Naive thymus-derived CD8-positive, alpha-beta T cell (primary cell): ENCODE measurements around the gene NUFIP1. TPM values are rescaled to one million over a fixed set of nuclear protein-coding genes. Genes with fewer than 3 reads are reported as not detected.

ENCODE experiments used
- ATAC-seq, 2 donors: fragments of 150-1000 bp; cut with Tn5 transposase in 1 of 2; sonication (Bioruptor Pico), chemical (Tn5 transposase) in 1 of 2; 1 replicate in 1 of 2; 2 replicates in 1 of 2; pipeline ENCODE4 v1.10.0; 2021; ENCODE audit warnings: mild to moderate bottlenecking in 2 of 2, moderate library complexity in 2 of 2
- POLR2A ChIA-PET: fragments of 350-600 bp; sonication (Branson Sonifier 250); formaldehyde crosslinking; loops from one replicate; lab custom pipeline; 2021; ENCODE audit warnings: antibody characterized with exemption; lab: Charles Lee
- DNase-seq, 10 donors: peaks; one replicate each; pipeline versions ENCODE4 v3.0.0 to v3.0.0-alpha.2; 2020 to 2022
- H3K27ac Mint-ChIP-seq, 10 donors: one replicate each; pipeline ENCODE4 v1.8.0; 2020 to 2022; ENCODE audit warnings: mild to moderate bottlenecking in 10 of 10, mixed read lengths in 10 of 10, moderate library complexity in 4 of 10, inconsistent platforms in 1 of 10
- H3K27me3 Mint-ChIP-seq, 5 donors: one replicate each; pipeline ENCODE4 v1.8.0; 2021 to 2022; ENCODE audit warnings: mixed read lengths in 5 of 5
- H3K36me3 Mint-ChIP-seq, 3 donors: one replicate each; pipeline ENCODE4 v1.8.0; 2020 to 2022; ENCODE audit warnings: mixed read lengths in 3 of 3, mild to moderate bottlenecking in 2 of 3, inconsistent platforms in 1 of 3
- H3K4me1 Mint-ChIP-seq, 4 donors: one replicate each; pipeline ENCODE4 v1.8.0; 2021 to 2022; ENCODE audit warnings: mixed read lengths in 4 of 4
- H3K4me3 Mint-ChIP-seq, 10 donors: one replicate each; pipeline ENCODE4 v1.8.0; 2020 to 2022; ENCODE audit warnings: mild to moderate bottlenecking in 10 of 10, mixed read lengths in 10 of 10, moderate library complexity in 6 of 10, inconsistent platforms in 1 of 10
- H3K9me3 Mint-ChIP-seq, 9 donors: one replicate each; pipeline ENCODE4 v1.8.0; 2020 to 2022; ENCODE audit warnings: mixed read lengths in 9 of 9, mild to moderate bottlenecking in 3 of 9, inconsistent platforms in 1 of 9, moderate library complexity in 1 of 9
- polyA plus RNA-seq, 3 donors: library from polyadenylated mRNA; unstranded; fragments of 300-500 nt; fragmentation: Illumina TruSeq; gene quantifications; one replicate each; pipeline ENCODE4 v1.2.3, GENCODE V29; 2021
- total RNA-seq, 8 experiments: library from RNA in 2 of 8; stranded (reverse) in 2 of 8; gene quantifications; one replicate each; pipeline ENCODE4 v1.2.3 and lab custom pipeline; 2021 to 2026

The NUFIP1 gene
- total and polyA plus RNA-seq, 5 experiments from 2014 or later: 3.5 to 5.5 (median 4.3) TPM

DNA sequence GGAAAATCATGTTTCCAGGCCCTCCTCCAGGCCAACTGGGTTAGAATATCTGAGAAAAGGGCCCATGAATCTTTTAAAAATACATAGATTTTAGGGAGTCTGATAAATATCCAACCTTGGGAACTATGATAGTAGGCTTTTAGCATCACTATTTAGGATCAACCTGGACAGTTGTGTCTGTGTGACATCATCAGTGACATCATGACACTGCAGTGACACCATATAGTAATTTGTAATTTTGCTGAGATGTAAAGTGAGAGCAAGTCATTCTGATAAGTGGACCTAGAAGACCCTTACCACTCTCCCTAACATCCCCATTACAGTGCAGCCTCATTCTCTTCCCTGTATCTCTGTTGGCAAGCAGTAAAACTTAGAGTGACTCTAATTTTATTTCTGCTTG is 14.1 kb upstream of the NUFIP1 start:
- H3K9me3 Mint-ChIP-seq: no peaks in the 10 kb centered on the region
- peaks cover 0 to 3% (median 2%) of the 10 kb centered on the region in 4 donors for H3K4me1 Mint-ChIP-seq
- H3K27me3 Mint-ChIP-seq: no peaks in the 10 kb centered on the region
- no peak overlapping the region for H3K4me3 Mint-ChIP-seq
- DNase-seq (no peak), ATAC-seq (no peak)
- POLR2A ChIA-PET: no interaction called here
- H3K36me3 Mint-ChIP-seq: peaks cover 0 to 70% (median 14%) of the 10 kb centered on the region in 3 donors
- peak overlapping the region in 1 of 10 donors; percentile 32 for H3K27ac Mint-ChIP-seq

DNA sequence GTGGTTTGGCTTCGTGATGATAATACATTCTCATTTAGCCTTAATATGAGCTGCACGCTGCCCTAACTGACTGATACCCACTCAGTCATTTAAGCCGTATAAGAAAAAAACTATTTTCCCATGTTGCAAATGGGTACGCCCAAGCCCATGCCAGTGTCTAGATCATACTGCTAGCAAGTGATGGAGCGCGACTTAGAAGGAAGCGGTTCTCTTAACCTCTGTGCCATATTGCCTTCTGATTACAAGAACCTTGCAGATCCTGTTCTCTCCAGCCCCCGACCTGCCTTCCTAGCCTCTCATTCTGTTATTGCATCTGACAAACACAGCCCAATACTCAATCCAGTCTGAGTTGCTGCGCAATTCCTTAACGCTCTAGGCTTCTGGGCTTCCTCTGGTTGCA is 670 bp upstream of the NUFIP1 start:
- H3K27ac Mint-ChIP-seq: peak overlapping the region; percentile 93 to 100 (median 98)
- H3K27me3 Mint-ChIP-seq: peaks cover 0 to 2% (median 0%) of the 10 kb centered on the region in 5 donors
- peak in 1 of 2 donors; percentile 11 for ATAC-seq
- no peak for DNase-seq
- H3K9me3 Mint-ChIP-seq: no peaks in the 10 kb centered on the region
- POLR2A ChIA-PET: interaction anchor here (1.6 kb wide), 1 partner anchor 72 kb away, joined by 7 read pairs; no protein-coding TSS in a partner anchor
- peaks cover 0 to 18% (median 1%) of the 10 kb centered on the region in 3 donors for H3K36me3 Mint-ChIP-seq
- peaks cover 30 to 70% (median 66%) of the 10 kb centered on the region in 4 donors for H3K4me1 Mint-ChIP-seq
- peak overlapping the region; percentile 92 to 100 (median 98) for H3K4me3 Mint-ChIP-seq

DNA sequence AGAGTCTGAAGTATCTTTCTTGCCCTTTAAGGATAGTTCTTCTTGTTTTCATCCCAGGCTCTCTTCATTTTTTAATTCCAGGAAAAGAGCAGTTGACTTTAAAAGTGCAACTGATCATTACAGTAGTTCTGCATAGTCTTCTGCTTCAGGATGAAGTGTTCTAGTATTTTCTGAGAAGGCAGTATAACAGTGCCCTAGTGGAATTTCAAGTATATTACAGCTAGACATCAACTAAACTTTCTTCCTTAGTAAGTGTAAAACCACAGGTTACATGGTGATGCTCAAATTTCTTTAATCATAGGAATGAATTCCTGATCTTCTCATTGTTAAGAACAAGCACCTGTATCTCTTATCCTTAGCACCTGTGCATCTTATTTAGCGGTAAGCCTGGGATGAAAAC is 10.9 kb downstream of the NUFIP1 start:
- no peak for DNase-seq
- H3K4me3 Mint-ChIP-seq: no peak overlapping the region
- H3K4me1 Mint-ChIP-seq: peaks cover 0 to 7% (median 3%) of the 10 kb centered on the region in 4 donors
- H3K9me3 Mint-ChIP-seq: no peaks in the 10 kb centered on the region
- ATAC-seq: no peak
- H3K36me3 Mint-ChIP-seq: peaks cover 0 to 43% (median 15%) of the 10 kb centered on the region in 3 donors
- POLR2A ChIA-PET: no interaction called here
- no peak overlapping the region for H3K27ac Mint-ChIP-seq
- no peaks in the 10 kb centered on the region for H3K27me3 Mint-ChIP-seq

GRCh38 chr13:44976949-44977583 is 12.2 kb downstream of the NUFIP1 start:
- peaks cover 0 to 40% (median 15%) of the 10 kb centered on the region in 3 donors for H3K36me3 Mint-ChIP-seq
- no peak overlapping the region for H3K27ac Mint-ChIP-seq
- DNase-seq (no peak), ATAC-seq (no peak)
- no peaks in the 10 kb centered on the region for H3K27me3 Mint-ChIP-seq
- POLR2A ChIA-PET: no interaction called here
- H3K9me3 Mint-ChIP-seq: no peaks in the 10 kb centered on the region
- H3K4me1 Mint-ChIP-seq: no peaks in the 10 kb centered on the region
- no peak overlapping the region for H3K4me3 Mint-ChIP-seq

DNA sequence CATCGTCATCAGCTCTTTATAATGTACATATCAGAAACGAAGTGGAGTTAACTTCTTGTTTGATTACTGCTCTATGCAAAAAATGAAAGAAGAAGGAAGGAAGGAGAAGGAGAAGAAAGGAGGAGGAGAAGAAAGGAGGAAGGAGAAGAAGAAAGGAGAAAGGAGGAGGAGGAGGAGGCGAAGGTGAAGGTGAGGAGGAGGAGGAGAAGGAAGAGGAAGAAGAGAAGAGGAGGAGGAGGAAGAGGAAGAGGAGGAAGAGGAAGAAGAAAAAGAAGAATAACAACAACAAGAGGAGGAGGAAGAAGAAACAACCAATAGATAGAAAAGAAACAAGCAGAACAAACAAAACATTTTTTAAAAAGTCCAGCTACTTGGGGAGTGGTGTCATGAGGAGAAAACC is 13.1 kb downstream of the NUFIP1 start:
- Mint-ChIP-seq H3K4me1 (peaks cover 0 to 1% (median 0%) of the 10 kb centered on the region in 4 donors), H3K36me3 (peaks cover 0 to 48% (median 17%) of the 10 kb centered on the region in 3 donors), H3K27ac (no peak overlapping the region), H3K27me3 (no peaks in the 10 kb centered on the region), H3K9me3 (no peaks in the 10 kb centered on the region), H3K4me3 (no peak overlapping the region)
- ATAC-seq (no peak), DNase-seq (no peak)
- POLR2A ChIA-PET: no interaction called here

DNA sequence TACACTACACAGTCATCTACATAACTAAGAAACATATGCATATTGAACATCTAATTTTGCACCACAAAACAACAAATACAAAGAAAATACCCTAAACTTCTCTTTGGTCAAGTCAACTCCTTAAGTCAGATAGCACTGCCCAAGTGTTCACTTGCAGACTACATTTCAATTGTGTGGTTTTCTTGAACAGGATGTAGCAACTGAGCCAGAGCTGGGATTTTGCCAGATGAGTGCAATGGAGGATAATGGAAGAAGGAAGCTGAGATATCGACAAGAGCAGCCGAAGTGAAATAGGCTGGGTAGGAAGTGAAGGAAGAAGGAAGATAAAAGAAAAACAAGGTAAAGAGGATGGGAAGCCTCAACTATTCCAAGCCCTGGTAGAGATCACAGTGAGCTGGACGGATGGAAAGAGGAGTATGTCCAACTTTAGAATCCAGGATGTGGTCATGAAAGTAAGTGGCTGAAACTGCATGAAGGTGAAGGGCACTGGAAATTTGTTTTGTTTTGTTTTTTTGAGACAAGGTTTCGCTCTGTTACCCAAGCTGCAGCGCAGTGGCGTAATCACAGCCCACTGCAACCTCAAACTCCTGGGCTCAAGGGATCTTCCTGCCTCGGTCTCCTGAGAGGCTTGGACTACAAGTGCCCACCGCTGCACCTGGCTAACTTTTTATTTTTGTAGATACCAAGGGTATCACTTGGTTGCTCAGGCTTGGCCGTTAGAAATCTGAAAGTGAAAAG is 15.0 kb downstream of the NUFIP1 start:
- Mint-ChIP-seq H3K9me3 (no peaks in the 10 kb centered on the region), H3K27ac (no peak overlapping the region), H3K4me1 (peaks cover 0 to 1% (median 0%) of the 10 kb centered on the region in 4 donors), H3K36me3 (peaks cover 0 to 36% (median 15%) of the 10 kb centered on the region in 3 donors), H3K4me3 (no peak overlapping the region), H3K27me3 (no peaks in the 10 kb centered on the region)
- ATAC-seq (no peak), DNase-seq (no peak)
- POLR2A ChIA-PET: interaction anchor here (0.6 kb wide), 1 partner anchor 57 kb away, joined by 3 read pairs; no protein-coding TSS in a partner anchor

- POLR2A ChIA-PET: no interaction called here
- ATAC-seq (no peak), DNase-seq (peak in 3 of 10 donors; percentile 7 to 11 (median 8))
- Mint-ChIP-seq H3K36me3 (peaks cover 0 to 33% (median 11%) of the 10 kb centered on the region in 3 donors), H3K27ac (no peak overlapping the region), H3K4me1 (peaks cover 0 to 1% (median 0%) of the 10 kb centered on the region in 4 donors), H3K9me3 (no peaks in the 10 kb centered on the region), H3K27me3 (no peaks in the 10 kb centered on the region), H3K4me3 (no peak overlapping the region)
These were observed 16.2 kb downstream of the NUFIP1 start for GRCh38 chr13:44972956-44973581.

GRCh38 chr13:44971656-44972595 is 17.3 kb downstream of the NUFIP1 start:
- Mint-ChIP-seq H3K9me3 (no peaks in the 10 kb centered on the region), H3K36me3 (peaks cover 0 to 34% (median 8%) of the 10 kb centered on the region in 3 donors), H3K27ac (no peak overlapping the region), H3K27me3 (no peaks in the 10 kb centered on the region), H3K4me1 (peaks cover 0 to 4% (median 0%) of the 10 kb centered on the region in 4 donors), H3K4me3 (no peak overlapping the region)
- no peak for ATAC-seq
- DNase-seq: no peak
- POLR2A ChIA-PET: no interaction called here

DNA sequence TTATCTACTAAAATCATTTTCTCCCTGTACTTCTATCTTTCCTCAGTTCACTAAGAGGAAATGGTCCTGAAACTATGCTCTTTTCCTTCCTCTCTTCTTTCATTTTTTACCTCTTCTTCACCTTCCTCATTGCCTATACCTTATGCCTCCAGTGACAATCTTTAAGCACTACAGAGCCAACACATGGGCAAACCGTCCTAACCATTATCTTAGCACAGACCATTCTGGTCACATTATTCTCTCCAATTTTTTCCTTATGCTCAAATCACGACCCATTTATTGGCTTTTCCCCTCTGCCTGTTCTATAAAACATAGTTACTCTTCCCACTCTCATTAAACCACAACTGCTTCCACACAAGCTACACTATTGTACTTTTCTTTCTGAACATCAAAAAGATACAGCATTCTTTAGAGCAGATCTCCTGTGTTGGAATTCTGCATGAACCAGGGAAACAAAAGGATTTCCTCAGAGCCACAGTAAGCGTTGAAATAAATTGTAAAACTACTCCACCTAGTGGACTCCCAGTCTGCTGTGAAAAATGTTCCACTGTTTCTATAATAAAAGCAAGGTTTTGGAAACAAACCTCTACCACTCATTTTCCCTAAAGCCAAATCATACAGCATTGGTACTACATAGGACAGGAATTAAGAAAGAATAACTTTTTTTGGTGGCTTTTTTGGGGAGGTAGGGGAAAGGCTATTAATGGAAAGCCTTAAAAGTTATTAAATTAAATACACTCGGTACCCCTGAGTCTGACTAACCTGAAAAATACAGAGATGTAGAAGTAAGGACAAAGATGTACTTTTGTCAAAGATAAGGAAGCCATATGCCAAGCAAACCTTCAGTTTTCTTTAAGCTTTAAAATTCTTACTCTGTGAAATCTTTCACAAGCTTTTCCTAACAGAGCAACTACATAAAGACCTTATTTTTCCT is 19.5 kb downstream of the NUFIP1 start:
- POLR2A ChIA-PET: no interaction called here
- peaks cover 0 to 47% (median 14%) of the 10 kb centered on the region in 3 donors for H3K36me3 Mint-ChIP-seq
- DNase-seq: peak in 3 of 10 donors; percentile 26 to 34 (median 31)
- no peak overlapping the region for H3K27ac Mint-ChIP-seq
- no peaks in the 10 kb centered on the region for H3K9me3 Mint-ChIP-seq
- ATAC-seq: no peak
- H3K4me3 Mint-ChIP-seq: no peak overlapping the region
- no peaks in the 10 kb centered on the region for H3K27me3 Mint-ChIP-seq
- peaks cover 0 to 4% (median 0%) of the 10 kb centered on the region in 4 donors for H3K4me1 Mint-ChIP-seq

- DNase-seq: no peak
- Mint-ChIP-seq H3K4me3 (no peak overlapping the region), H3K27ac (peak overlapping the region in 2 of 10 donors; percentile 9 to 31), H3K27me3 (no peaks in the 10 kb centered on the region), H3K36me3 (peaks cover 10 to 60% (median 26%) of the 10 kb centered on the region in 3 donors), H3K4me1 (peaks cover 0 to 4% (median 1%) of the 10 kb centered on the region in 4 donors), H3K9me3 (no peaks in the 10 kb centered on the region)
- POLR2A ChIA-PET: no interaction called here
- no peak for ATAC-seq
These were observed 20.8 kb downstream of the NUFIP1 start for GRCh38 chr13:44968434-44968815.

DNA sequence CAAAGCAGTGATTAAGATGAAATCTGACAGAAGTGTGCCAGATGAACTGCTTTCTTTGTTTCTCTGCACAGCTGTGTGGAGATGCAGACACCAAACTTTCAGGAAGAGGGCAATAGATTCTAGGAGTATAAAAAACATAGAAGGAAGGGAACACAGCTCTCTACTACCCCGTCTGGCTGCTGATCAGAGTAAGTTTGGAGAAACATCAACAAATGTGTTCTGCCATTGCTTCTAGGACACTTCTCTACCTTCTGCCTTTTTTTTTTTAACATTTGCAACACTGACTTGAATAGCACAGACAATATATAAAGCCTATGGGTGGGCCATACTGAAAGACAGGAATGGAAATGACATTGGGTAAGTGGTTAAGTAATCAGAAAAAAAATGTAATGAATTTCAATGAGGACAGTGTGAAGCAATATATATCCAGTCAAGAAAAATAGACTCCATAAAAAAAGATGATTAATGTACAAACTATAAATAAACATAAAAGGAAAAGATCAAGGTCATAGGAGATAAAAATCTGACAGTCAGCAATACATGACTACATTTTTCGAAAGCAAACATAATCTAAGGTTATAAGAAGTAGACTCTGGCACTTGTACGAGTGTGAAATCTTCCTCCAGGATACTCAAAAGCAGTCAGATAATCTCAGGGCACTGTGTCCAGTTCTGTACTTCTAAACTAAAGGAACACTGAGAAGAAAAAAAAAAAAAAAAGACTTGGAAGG is 21.4 kb downstream of the NUFIP1 start:
- no peaks in the 10 kb centered on the region for H3K27me3 Mint-ChIP-seq
- peaks cover 16 to 66% (median 30%) of the 10 kb centered on the region in 3 donors for H3K36me3 Mint-ChIP-seq
- peaks cover 0 to 4% (median 1%) of the 10 kb centered on the region in 4 donors for H3K4me1 Mint-ChIP-seq
- peaks cover 0 to 6% (median 0%) of the 10 kb centered on the region in 9 donors for H3K9me3 Mint-ChIP-seq
- ATAC-seq: no peak
- no peak for DNase-seq
- no peak overlapping the region for H3K4me3 Mint-ChIP-seq
- peak overlapping the region in 2 of 10 donors; percentile 9 to 31 for H3K27ac Mint-ChIP-seq
- POLR2A ChIA-PET: no interaction called here
